Measurements from ENCODE around the gene HES1. TPM values are rescaled to one million over a fixed set of nuclear protein-coding genes. Genes with fewer than 3 reads are reported as not detected.

HES1 gene
- total RNA-seq, 1 donor from 2014 or later: 99.9 TPM

- Mint-ChIP-seq H3K9me3 (peaks cover 6% of the 10 kb centered on the region), H3K4me1 (peaks cover 7% of the 10 kb centered on the region), H3K4me3 (no peak overlapping the region), H3K27me3 (ENCODE audit: low read depth) (no peaks in the 10 kb centered on the region), H3K36me3 (no peaks in the 10 kb centered on the region), H3K27ac (no peak overlapping the region)
- DNase-seq (ENCODE audit: low spot score in 2 of 2, unreplicated experiment in 2 of 2): no peak
- TF ChIP-seq CTCF (IDR thresholded peaks at IDR 0.05; ENCODE audit: unreplicated experiment): no peak
These were observed 18.4 kb downstream of the HES1 start for GRCh38 chr3:194154346-194154745.

- peaks cover 22% of the 10 kb centered on the region for H3K4me1 Mint-ChIP-seq
- peaks cover 6% of the 10 kb centered on the region for H3K9me3 Mint-ChIP-seq
- H3K27ac Mint-ChIP-seq: no peak overlapping the region
- TF ChIP-seq CTCF (IDR thresholded peaks at IDR 0.05; ENCODE audit: unreplicated experiment): no peak
- no peaks in the 10 kb centered on the region for H3K27me3 Mint-ChIP-seq (ENCODE audit: low read depth)
- DNase-seq (ENCODE audit: low spot score in 2 of 2, unreplicated experiment in 2 of 2): no peak
- H3K4me3 Mint-ChIP-seq: no peak overlapping the region
- H3K36me3 Mint-ChIP-seq: no peaks in the 10 kb centered on the region
These were observed 20.1 kb downstream of the HES1 start for GRCh38 chr3:194156095-194156494.

- no peak overlapping the region for H3K27ac Mint-ChIP-seq
- peaks cover 42% of the 10 kb centered on the region for H3K4me1 Mint-ChIP-seq
- no peaks in the 10 kb centered on the region for H3K27me3 Mint-ChIP-seq (ENCODE audit: low read depth)
- DNase-seq (ENCODE audit: low spot score in 2 of 2, unreplicated experiment in 2 of 2): no peak
- no peak for TF ChIP-seq CTCF (IDR thresholded peaks at IDR 0.05; ENCODE audit: unreplicated experiment)
- H3K9me3 Mint-ChIP-seq: peaks cover 6% of the 10 kb centered on the region
- H3K36me3 Mint-ChIP-seq: no peaks in the 10 kb centered on the region
- no peak overlapping the region for H3K4me3 Mint-ChIP-seq
These were observed 23.0 kb downstream of the HES1 start for GRCh38 chr3:194158942-194159439.

GRCh38 chr3:194160158-194160557, 24.2 kb downstream of the HES1 start:
- Mint-ChIP-seq H3K4me3 (no peak overlapping the region), H3K9me3 (no peaks in the 10 kb centered on the region), H3K4me1 (peaks cover 54% of the 10 kb centered on the region), H3K36me3 (no peaks in the 10 kb centered on the region), H3K27ac (peak overlapping the region; percentile 97), H3K27me3 (ENCODE audit: low read depth) (no peaks in the 10 kb centered on the region)
- no peak for DNase-seq (ENCODE audit: low spot score in 2 of 2, unreplicated experiment in 2 of 2)
- no peak for TF ChIP-seq CTCF (IDR thresholded peaks at IDR 0.05; ENCODE audit: unreplicated experiment)

- peak in 1 of 2 experiments; percentile 50 for DNase-seq (ENCODE audit: low spot score in 2 of 2, unreplicated experiment in 2 of 2)
- no peaks in the 10 kb centered on the region for H3K27me3 Mint-ChIP-seq (ENCODE audit: low read depth)
- TF ChIP-seq CTCF (IDR thresholded peaks at IDR 0.05; ENCODE audit: unreplicated experiment): no peak
- H3K9me3 Mint-ChIP-seq: no peaks in the 10 kb centered on the region
- H3K27ac Mint-ChIP-seq: peak overlapping the region; percentile 97
- H3K4me1 Mint-ChIP-seq: peaks cover 65% of the 10 kb centered on the region
- H3K4me3 Mint-ChIP-seq: peak overlapping the region; percentile 7
- H3K36me3 Mint-ChIP-seq: no peaks in the 10 kb centered on the region
These were observed 25.4 kb downstream of the HES1 start for GRCh38 chr3:194161131-194162045.
